Stimulated activated CD4-positive, alpha-beta T cell treated with anti-CD3 and anti-CD28 coated beads, Interleukin-4, amount 100 ng/mL, for 1 hour (primary cell): Measurements from ENCODE around the gene AP1B1.
"Not testable (repeated sequence)": the region's sequence is repeated elsewhere in the genome, so short reads cannot be mapped to it uniquely, and the experiment has no call there.

ENCODE experiments used
- DNase-seq: peaks from one replicate; pipeline ENCODE4 v3.0.0-alpha.2; 2020

AP1B1 gene

DNA sequence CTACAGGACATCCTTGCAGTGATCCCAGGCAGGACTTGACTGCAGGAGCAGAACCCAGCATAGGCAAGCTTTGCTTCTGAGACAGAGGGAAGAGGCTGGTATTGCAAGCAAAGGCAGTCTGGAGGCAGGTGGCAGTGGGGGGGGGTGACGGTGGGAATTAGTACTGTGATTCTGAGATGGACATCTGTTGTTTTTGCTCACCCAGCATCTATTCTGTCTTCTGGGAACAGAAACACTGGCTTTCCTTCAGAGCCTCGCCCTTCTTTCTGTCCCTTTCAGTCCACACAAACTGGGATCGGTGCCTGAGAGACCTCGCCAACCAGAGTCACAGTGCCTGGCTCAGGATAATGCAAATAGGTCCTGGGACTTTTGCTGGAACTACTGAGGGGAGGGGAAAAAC, 41.7 kb downstream of the AP1B1 start:
- DNase-seq: no peak

DNA sequence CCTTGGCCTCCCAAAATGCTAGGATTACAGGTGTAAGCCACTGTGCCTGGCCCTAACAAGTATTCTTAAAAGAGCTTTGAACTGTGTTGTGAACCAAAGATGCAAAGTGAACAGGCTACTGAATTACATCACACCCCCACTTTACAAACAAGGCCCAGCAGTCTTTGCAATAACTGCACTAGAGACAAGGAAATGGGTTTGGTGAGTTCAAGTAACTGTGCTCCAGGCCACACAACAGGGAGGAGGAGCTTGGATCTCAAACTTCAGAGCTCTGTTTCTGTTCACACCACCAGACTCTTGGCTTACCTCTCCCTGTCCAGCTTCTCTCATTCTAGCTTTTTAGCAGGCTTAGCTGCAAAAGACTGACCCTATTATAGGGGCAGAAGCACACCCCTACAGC, 42.4 kb downstream of the AP1B1 start:
- no peak for DNase-seq

DNA sequence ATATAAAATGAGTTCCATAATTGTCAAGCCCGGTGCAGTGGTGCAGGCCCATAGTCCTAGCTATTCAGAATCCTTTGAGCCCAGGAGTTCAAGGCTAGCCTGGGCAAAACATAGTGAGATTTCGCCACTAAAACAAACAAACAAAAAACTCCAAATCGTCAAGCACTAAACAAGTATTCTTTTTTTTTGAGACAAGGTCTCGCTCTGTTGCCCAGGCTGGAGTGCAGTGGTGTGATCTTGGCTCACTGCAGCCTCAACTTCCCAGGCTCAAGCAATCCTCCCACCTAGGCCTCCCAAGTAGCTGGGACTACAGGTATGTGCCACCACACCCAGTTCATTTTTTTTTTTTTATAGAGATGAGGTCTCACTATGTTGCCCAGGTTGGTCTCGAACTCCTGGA, 43.5 kb downstream of the AP1B1 start:
- DNase-seq: not testable (repeated sequence)

DNA sequence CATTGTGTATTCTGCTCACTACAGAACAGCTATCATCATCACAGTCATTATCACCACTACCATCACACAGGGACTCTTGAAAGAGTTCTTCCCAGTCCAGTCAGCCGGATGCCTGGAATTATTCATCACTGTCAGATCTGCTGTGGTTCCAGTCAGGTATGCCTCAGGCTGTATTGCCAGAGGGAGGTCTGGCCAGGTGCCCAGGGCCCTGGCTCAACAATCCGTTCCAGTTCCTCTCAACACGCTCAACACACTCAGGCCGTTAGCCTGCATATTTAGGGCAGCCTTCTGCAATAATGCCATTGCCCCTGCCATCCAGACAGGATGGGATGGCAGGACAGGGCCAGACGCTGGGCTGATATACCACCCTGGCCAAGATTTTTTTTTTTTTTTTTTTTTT, 44.2 kb downstream of the AP1B1 start:
- no peak for DNase-seq

DNA sequence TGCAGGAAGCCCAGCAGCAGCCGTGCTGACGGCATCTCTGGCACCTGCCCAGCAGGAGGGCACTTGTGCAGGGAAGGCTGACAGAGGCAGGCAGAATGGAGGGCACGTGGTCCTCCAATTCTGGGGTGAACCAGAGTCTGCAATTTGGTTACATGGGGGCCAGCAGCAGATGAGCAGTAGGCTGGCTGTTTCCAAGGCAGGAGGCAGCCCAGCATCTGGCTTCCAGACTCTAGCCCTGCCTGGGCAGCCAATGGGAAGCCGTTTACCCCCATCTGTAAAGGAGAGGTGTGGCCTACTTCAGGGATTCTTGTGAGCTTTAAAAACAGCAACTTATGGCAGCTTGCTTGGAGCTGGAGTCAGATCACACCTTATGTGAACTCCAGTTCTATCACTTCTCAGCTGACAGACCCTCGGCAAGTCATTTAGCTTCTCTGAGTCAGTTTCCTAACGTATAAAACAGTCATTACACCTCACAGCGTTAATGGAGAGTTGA, 45.0 kb downstream of the AP1B1 start:
- no peak for DNase-seq

DNA sequence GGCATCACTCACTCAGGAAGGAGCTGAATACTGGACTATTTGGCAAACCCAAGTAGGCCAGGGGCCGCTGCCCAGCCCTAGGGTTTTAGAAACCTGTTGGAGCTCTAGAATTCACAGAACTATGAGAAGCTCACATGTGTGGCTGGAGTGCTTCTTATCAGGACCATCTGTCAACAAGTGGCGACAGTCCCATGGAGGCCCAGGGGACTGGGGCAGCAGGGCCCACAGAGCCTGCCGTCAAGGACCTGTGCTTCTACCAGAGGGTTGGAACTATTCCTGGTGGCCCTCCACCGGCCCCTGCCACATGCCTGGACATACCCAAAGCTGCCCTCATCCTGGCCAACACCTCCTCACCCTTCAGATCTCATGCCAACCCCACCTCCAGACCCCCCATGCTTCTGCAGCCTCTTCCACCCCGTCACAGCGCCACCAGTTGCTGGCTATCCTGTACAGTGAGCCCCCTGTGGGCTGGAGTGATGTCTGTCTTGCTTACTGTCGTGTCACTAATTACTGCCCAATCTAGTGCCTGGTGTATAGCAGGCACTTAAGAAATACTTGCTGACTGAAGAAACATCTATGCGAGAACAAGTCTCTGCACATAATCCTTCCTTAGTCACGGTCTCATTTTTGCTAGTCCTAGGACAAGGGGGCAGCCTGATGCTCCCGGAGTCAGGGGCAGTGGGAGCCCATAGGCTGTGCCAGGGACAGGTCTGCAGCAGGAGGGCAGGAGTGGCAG, 45.6 kb downstream of the AP1B1 start:
- no peak for DNase-seq

DNA sequence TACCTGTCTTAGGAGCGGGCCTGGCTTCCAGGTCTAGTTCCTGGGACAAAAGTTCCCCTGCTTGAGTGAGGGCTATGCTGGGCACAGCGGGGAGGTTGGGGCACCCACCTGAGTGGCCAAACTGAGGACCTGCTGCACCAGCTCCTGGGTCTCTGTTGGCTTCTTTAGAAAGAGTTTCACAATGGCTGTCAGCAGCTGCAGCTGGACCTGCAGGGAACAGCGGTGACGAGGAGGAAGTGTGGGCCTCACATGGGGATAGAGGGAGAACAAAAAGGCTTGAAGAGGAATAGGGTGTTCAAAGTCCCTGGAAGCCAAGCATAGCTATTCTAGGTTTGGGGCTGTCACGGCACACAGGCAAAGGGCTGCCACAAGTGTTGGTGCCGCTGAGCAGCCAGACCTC, 46.2 kb downstream of the AP1B1 start:
- DNase-seq: no peak

DNA sequence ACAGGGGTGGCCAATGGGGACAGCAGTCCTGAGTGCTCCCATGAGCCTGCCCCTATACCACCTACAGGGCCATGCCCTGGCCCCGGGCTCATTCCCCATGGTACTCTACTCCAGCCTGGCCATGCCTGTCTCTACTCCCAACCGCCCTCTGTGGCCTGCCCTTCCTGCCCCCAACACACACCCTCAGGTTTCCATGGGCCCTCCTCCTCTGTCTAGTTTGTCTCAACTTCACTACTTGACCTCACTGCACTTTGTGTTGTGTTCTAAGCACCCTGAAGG, 46.6 kb downstream of the AP1B1 start:
- no peak for DNase-seq

DNA sequence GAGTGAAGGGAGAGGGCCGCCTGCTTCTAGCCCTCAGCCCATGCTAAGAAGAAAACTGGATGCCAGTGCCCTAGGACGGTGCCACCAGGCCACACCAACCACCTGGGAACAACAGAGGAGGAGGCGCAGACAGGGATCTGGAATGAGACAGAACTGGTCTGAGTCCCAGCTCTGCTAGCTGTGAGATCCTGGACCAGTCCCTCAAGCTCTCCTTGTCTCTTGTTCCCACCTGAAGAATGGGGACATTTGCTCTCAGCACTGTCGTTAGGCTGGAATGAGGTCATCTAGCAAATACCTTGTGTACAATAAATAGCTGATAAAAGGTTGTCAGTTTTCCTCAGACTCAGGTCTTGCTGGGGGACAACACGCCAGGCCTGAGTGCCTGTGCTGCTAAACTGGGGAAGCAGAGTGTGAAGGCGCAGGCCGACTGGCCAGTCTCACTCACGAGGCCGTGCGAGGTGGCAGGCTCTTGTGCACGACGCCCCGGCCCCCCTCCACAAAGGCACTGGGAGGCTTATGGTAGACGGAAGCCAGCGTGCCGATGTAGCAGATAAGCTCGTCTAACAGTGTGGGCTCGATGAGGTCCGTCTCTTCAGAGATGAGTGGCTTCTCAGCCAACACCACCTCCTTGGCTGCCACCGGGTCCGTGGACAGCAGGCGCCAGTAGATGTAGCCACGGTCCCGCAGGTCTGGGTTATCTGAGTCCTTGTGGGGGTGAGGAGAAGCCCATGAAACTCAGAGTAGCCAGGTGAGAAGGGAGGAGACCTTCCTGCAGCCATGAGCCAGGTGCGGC, 47.1 kb downstream of the AP1B1 start:
- no peak for DNase-seq

DNA sequence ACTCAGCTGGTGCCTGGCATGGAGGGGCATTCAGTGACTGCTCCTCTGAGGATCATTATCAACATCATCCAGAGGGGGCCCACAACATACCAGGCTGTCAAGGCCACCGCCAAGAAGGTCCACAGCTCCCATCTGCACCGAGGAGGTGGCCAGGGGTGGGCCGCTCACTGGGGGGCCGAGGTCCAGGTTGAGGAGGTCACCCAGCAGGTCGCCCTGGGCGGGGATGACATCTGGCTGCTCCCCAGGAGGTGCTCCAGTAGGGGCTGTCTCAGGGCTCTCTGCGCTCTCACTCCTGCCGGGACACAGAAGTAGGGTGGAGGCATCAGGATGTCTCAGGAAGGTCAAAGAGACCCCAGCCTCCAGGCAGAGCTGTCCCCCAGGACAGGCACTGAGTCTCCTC, 47.8 kb downstream of the AP1B1 start:
- DNase-seq: no peak

DNA sequence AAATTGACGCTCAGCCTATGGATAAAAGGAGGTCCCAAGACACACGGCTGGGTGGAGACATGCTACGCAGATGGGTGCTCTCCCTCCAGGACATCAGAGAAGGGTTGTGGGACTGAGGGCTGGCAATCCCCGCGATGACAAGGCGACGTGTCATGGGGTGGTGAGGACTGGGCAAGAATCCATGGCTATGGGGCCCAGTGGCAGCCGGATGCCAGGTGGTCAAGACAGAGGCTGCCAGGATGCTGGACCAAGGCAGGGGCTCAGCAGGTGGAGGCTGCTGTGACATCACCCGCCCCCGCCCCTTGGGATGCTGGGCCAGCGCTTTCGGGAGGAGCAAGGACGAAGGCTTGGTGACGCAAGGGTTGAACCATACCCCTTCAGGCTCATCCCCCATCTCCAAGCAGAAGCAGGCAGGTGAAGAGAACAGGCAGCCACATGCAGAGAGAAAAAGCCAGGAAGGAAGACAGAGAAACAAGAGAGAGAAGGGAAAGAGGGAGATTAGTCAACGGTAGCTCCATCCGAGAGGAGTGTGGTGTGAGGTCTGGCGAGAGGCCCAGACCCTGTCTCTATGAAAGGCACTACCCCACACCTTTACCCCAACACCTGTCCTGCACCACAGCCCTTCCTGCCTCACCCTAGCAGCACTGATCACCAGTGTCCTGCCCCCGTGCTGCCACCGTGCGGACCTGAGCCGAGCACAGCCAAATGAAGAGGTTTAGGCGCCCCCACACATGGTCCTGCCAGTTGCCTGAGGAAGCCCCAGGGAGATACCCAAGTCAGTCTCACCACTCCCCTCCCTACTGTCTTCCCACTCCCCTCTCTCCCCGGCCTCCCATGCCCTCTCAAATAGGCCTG, 48.8 kb downstream of the AP1B1 start:
- no peak for DNase-seq

DNA sequence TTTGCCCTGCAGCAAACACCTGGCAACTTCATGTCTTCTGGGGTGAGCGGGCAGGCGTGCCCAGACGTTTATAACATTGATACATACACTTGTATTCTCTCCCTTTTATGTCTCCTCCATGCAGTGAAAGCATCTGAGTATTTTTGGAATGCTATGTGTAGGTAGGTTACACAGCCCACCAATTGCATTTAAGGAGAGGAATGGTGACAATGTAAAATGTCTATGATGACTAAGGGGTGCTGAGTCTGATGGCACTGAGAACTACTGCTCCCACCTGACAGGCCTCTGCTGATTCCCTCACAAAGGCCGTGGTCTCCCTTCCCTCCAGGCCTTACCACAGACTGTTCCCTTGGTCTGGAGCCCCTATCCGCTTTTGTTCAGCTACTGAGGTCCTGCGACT, 50.0 kb downstream of the AP1B1 start:
- no peak for DNase-seq

DNA sequence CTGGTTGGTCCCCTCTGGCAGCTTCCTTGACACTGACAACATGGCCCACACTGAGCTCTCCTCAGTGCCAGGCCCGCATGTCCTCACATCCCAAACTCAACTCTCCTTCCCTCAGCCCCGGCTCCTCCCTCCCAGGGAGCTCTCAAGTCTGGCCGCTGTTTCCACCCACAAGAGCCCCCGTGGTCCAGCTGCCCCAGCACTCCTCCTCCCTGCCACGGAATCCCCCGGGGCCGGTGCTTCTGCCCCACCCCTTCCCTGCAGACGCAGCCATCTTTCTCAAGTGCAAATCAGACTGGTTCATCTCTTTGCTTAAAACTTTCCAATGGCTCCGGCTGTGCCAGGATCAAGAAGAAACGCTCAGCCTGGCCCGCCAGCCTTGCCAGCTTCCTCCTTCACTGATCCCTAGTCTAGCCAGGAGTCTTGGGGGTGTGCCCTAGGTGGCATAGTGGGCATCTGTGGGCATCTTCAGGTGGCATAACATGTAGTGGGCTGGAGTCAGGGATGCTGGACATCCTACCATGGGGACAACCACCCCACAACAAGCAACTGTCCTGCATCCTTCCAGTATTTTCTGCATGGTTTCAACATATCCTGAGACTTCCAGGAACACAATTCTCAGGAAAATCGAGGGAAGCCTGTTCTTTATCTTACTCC, 50.6 kb downstream of the AP1B1 start:
- no peak for DNase-seq

DNA sequence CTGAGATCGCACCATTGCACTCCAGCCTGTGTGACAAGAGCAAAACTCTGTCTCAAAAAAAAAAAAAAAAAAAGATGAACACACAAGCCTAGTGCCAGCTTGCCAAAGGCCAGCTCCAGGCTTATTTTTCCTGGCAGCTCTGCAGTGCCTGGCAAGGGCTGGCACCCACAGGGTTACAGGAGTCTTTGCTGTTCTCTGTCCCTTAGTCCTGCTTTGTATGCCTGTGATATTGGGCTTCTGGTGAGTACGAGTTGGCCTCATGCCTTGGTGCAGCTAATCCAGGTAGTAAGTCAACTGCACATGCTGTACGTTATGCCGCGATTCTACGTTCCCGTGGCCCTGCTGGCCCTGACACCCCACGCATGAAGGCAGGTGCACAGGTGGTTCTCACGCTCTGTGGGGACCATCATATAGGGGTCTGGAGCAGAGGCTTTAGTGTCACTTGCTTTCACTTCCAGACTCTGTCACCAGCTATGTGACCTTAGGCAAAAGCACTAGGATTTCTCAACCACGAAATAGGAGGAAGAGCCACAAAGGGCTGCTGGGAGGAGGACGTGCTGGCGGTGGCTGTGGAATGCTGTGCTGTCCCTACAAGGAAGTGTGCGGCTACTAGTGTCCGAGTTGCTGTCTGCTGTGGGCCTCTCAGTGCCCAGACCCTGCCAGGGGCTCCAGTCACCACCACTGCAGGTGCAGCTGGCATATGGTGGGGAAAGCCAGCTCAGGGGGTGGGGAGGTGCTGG, 51.4 kb downstream of the AP1B1 start:
- no peak for DNase-seq

DNA sequence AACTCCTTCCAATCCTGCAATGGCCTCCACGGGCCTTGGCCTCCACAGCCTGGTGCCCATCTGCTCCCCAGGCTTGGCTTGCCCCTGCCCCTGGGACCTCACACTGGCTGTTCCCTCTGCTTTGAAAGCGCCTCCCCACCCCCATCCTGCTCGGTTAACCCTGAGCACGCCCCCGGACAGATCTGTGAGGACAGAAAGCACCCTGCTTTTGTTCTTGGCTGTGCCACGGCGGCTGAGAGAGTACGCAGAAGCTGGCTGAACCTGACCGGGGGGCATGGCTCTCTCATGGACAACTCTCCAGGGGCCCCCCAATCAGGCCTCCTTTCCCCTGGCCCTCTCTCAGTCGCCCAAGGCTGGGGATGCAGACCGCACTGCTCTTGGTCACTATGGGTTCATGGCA, 52.7 kb downstream of the AP1B1 start:
- DNase-seq: no peak

DNA sequence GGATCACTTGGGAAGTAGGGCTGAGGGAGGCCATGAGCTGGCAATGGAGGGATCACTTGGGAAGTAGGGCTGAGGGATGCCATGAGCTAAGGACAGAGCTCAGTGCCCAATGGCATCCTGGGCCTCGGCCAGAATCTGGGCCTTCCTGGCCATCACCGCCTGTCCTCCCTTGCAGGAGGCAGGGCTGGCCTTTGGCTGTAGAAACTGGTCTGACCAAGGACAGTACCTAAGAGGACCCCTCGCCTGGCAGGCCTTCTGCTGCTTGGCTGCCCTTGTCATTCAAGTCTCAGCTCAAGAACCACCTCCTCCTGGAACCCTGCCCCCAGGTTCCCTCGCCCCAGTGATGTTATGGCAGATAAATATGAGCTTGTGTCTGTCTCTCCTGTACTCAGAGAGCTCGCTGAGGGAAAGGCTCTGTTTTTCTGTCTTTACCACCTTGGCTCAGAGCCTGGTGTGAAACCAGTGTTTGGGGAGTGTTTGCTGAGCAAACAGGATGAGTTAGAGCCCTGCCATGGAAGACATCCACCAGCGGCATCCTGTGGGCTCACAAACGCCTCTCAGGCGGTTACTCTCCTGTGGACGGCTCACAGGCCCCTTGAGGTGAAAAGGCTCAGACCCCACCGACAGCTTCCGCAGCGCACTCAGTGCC, 53.5 kb downstream of the AP1B1 start:
- no peak for DNase-seq

DNA sequence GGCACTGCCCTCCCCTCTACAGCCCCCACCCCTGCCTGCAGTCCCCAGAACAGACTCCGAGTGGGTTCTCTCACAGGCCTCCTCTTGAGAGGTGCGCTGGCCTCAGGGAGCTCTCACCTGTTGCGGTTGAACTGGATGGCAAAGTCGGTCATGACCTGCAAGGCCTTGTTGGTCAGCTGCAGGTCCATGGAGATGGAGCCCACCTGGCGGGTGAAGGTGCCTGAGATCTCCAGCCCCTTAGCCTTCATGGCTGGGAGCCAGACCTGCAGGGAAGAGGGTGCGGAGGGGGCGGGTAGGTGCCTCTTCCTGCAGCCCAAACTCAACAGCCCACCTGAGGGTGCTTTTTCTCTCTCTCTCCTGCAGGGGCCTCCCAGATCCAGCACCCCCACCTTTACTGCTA, 54.2 kb downstream of the AP1B1 start:
- DNase-seq: no peak

DNA sequence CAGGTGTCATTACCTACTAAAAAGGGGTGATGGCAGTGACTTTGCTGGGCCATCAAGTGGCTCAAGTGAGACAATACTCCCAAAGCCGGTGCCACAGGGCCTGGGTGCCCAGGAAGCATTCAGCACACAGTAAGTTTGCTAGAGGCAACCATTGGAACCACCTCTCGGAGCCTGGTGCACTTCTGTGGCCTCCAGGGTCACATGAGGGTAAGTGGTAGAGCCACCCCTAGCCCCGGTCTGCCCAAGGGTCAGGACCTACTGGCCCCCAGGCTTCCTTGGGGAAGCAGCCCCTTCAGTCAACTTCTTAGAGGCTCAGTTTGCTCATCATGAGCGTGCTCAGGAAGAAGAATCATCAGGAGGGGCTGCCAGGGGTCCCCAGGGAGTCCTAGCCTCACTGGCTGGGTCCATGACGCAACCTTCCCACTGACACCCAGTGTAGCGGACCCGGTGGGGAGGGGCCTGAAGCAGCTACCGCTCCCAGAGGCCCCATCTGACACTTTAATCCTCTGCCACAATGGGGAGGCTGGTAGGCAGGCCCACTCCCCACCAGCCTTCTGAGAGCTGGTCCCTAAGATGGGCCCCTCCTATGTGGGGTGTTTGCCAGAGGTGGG, 55.4 kb downstream of the AP1B1 start:
- DNase-seq: no peak

DNA sequence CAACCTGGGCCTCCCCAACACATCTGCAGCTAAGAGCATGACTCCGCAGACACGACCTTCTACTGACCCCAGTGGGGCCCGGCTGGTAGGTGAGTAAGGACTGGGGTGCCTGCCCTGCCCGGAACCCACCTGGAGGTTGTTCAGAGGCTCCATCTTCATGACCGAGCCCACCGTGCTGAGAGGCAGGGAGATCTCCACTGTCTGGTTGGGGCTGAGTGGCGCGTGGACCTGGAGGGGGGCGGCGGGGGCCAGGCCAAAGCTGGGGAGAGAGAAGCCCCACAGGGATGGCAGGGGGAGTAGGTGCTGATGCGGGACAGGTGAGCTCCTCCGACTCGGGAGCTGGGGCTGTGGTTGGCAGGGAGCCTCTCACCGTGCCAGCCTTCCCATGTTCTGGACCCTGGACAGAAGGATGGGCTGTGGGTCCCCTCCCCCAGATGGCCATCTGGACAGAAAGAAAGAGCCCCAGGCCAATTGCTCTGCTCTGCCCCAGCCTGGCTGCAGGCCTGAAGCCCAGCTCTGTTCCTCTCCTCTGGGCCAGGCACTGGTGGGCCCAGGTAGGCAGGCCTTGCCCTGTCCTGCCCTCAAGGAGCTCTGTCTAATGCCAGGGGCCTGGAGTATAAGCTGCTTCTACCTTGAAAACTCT, 56.6 kb downstream of the AP1B1 start:
- DNase-seq: no peak

DNA sequence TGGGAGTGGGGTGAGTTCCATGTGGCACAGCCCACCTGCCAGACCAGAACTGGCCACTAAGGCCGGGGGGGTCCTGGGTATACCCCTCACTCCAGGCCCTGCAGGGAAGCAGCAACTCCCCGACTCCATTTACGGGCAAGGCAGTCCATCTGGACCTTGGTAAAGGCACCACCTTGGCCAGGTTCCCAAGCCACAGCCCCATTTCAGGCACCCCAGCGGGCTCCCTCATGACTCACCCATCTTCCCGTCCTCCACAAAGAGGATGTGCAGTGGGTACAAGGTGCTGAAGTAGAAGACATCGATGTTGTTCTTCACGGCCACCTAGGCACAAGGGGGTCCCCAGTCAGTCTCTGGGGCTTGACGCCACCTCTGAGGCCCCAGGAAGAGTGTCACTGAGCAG, 57.2 kb downstream of the AP1B1 start:
- no peak for DNase-seq

DNA sequence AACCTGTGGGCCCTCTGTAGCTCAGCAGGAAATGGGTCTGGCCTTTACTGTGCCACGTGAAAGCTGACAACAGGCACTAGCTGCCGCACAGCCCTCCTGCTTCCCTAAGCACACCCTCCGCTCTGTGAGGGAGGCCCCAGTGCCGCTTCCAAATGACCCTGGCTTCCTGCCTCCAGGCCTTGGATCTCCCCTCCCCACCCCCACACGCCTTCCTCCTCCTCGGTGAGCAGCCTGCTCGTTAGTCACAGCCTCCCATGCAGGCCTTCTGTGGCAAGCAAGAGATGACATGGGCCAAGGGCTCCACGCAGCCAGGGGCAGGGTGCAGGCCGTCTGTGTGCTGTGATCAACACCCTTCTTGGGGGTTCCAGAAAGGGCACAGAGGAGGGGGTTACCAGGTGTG, 57.6 kb downstream of the AP1B1 start:
- no peak for DNase-seq
